Iris pigment epithelial cell (primary cell): Measurements from ENCODE around the gene SMC3.

ENCODE experiments used
- DNase-seq: peaks from one replicate; pipeline ENCODE4 v3.0.0-alpha.2; 2011; ENCODE audit warnings: low read depth

Gene SMC3

GRCh38 chr10:110546077-110546476, 21.4 kb upstream of the SMC3 start:
- DNase-seq: no peak

GRCh38 chr10:110546499-110547110, 20.9 kb upstream of the SMC3 start:
- DNase-seq: no peak

- peak; percentile 68 for DNase-seq
These were observed 20.2 kb upstream of the SMC3 start for GRCh38 chr10:110547139-110547761.

GRCh38 chr10:110548002-110548401, 19.5 kb upstream of the SMC3 start:
- DNase-seq: no peak

GRCh38 chr10:110549211-110549610, 18.3 kb upstream of the SMC3 start:
- DNase-seq: no peak

GRCh38 chr10:110553905-110554304, 13.6 kb upstream of the SMC3 start:
- DNase-seq: no peak

GRCh38 chr10:110556296-110556695, 11.2 kb upstream of the SMC3 start:
- DNase-seq: no peak

- DNase-seq: peak; percentile 62
These were observed 10.4 kb upstream of the SMC3 start for GRCh38 chr10:110556969-110557601.

- DNase-seq: no peak
These were observed 9.5 kb upstream of the SMC3 start for GRCh38 chr10:110558041-110558440.

- DNase-seq: no peak
These were observed 7.5 kb upstream of the SMC3 start for GRCh38 chr10:110560012-110560411.

GRCh38 chr10:110561292-110561691, 6.2 kb upstream of the SMC3 start:
- DNase-seq: no peak

- no peak for DNase-seq
These were observed 5.1 kb upstream of the SMC3 start for GRCh38 chr10:110562348-110562747.

- no peak for DNase-seq
These were observed 4.4 kb upstream of the SMC3 start for GRCh38 chr10:110563132-110563531.

- no peak for DNase-seq
These were observed 859 bp upstream of the SMC3 start for GRCh38 chr10:110566472-110567200.

- peak; percentile 37 for DNase-seq
These were observed 700 bp downstream of the SMC3 start for GRCh38 chr10:110568055-110568735.

GRCh38 chr10:110569122-110569521, 1.6 kb downstream of the SMC3 start:
- DNase-seq: no peak

GRCh38 chr10:110569736-110570135, 2.2 kb downstream of the SMC3 start:
- DNase-seq: no peak

- DNase-seq: no peak
These were observed 3.7 kb downstream of the SMC3 start for GRCh38 chr10:110571093-110571743.

- DNase-seq: no peak
These were observed 5.4 kb downstream of the SMC3 start for GRCh38 chr10:110572862-110573261.

- DNase-seq: peak; percentile 11
These were observed 6.9 kb downstream of the SMC3 start for GRCh38 chr10:110574420-110574819.

GRCh38 chr10:110576220-110576619, 8.7 kb downstream of the SMC3 start:
- peak; percentile 91 for DNase-seq

- DNase-seq: peak; percentile 76
These were observed 9.6 kb downstream of the SMC3 start for GRCh38 chr10:110577056-110577455.
